ENCODE results near the gene C11orf71.

DNA sequence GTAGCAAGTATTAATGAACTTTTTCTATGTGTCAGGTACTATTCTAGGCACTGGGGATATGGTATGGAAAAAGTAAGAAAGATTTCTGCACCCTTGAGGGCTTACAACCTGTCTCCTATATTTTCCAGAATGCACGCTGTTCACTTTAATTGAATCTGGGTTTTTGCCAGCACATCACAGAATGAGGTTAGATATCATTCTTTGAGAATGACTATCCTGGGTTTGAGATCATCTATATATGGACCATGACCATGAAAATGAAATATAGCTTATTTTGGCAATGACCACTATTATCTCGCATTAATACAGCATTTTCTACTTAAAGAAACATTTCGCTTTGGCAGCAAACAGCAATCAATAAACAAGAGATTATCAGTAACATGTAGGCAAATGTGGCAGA, 46.9 kb downstream of the C11orf71 start:
- TF ChIP-seq NR0B1 (IDR thresholded peaks at IDR 0.05; ENCODE audit: partially characterized antibody) (no peak), ARID2 (IDR thresholded peaks at IDR 0.05) (no peak), KLF13 (tag; IDR thresholded peaks at IDR 0.05; ENCODE audit: borderline replicate concordance, low read depth) (no peak), SP1 (CRISPR knock-in tag; IDR thresholded peaks at IDR 0.05) (no peak), YBX1 (IDR thresholded peaks at IDR 0.05) (no peak), HDAC8 (tag; IDR thresholded peaks at IDR 0.05) (no peak), ETV6 (IDR thresholded peaks at IDR 0.05; ENCODE audit: borderline replicate concordance in 1 of 2, low read depth in 2 of 2, low read length in 1 of 2) (no peak), ETV6 (CRISPR knock-in tag; IDR thresholded peaks at IDR 0.05; ENCODE audit: borderline replicate concordance) (no peak), NFIC (IDR thresholded peaks at IDR 0.05) (no peak), ZFP30 (CRISPR knock-in tag; IDR thresholded peaks at IDR 0.05; ENCODE audit: borderline replicate concordance) (no peak)
- TF ChIP-seq, protein P1, sequence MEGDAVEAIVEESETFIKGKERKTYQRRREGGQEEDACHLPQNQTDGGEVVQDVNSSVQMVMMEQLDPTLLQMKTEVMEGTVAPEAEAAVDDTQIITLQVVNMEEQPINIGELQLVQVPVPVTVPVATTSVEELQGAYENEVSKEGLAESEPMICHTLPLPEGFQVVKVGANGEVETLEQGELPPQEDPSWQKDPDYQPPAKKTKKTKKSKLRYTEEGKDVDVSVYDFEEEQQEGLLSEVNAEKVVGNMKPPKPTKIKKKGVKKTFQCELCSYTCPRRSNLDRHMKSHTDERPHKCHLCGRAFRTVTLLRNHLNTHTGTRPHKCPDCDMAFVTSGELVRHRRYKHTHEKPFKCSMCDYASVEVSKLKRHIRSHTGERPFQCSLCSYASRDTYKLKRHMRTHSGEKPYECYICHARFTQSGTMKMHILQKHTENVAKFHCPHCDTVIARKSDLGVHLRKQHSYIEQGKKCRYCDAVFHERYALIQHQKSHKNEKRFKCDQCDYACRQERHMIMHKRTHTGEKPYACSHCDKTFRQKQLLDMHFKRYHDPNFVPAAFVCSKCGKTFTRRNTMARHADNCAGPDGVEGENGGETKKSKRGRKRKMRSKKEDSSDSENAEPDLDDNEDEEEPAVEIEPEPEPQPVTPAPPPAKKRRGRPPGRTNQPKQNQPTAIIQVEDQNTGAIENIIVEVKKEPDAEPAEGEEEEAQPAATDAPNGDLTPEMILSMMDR (IDR thresholded peaks at IDR 0.05 in 2 of 3, conservative IDR thresholded peaks at IDR 0.05 in 1 of 3; ENCODE audit: insufficient read depth in 2 of 3, low read depth in 1 of 3, low read length in 3 of 3): no peak
- TF ChIP-seq, protein P2, sequence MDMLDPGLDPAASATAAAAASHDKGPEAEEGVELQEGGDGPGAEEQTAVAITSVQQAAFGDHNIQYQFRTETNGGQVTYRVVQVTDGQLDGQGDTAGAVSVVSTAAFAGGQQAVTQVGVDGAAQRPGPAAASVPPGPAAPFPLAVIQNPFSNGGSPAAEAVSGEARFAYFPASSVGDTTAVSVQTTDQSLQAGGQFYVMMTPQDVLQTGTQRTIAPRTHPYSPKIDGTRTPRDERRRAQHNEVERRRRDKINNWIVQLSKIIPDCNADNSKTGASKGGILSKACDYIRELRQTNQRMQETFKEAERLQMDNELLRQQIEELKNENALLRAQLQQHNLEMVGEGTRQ (CRISPR knock-in tag; IDR thresholded peaks at IDR 0.05): no peak
- TF ChIP-seq, protein P3, sequence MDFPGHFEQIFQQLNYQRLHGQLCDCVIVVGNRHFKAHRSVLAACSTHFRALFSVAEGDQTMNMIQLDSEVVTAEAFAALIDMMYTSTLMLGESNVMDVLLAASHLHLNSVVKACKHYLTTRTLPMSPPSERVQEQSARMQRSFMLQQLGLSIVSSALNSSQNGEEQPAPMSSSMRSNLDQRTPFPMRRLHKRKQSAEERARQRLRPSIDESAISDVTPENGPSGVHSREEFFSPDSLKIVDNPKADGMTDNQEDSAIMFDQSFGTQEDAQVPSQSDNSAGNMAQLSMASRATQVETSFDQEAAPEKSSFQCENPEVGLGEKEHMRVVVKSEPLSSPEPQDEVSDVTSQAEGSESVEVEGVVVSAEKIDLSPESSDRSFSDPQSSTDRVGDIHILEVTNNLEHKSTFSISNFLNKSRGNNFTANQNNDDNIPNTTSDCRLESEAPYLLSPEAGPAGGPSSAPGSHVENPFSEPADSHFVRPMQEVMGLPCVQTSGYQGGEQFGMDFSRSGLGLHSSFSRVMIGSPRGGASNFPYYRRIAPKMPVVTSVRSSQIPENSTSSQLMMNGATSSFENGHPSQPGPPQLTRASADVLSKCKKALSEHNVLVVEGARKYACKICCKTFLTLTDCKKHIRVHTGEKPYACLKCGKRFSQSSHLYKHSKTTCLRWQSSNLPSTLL (IDR thresholded peaks at IDR 0.05): no peak
